Epithelial cell of umbilical artery (primary cell): ENCODE results near the gene DBNDD1. TPM values are rescaled to one million over a fixed set of nuclear protein-coding genes. Genes with fewer than 3 reads are reported as not detected.

Experiments
- total RNA-seq: library from RNA; depleted of rRNA; stranded (reverse); fragments of >200 nt; gene quantifications from 2 replicates; pipeline ENCODE4 v1.2.3, GENCODE V29; 2014

DBNDD1 gene, protein sequence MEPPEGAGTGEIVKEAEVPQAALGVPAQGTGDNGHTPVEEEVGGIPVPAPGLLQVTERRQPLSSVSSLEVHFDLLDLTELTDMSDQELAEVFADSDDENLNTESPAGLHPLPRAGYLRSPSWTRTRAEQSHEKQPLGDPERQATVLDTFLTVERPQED
- 10.5 and 17.5 TPM in 2 replicates for total RNA-seq

GRCh38 chr16:90018652-90019542 is at the start of gene DBNDD1:
Gene DBNDD1, minus strand, starts transcription at chr16:90019456. Its CDS starts 115 bp downstream, at chr16:90019341.

Other genes with a start within 250 kb of the DBNDD1 start
- 18.5 and 28.3 TPM in 2 replicates for gene FANCA, start 202.8 kb downstream of the DBNDD1 start, total RNA-seq
- 0.32 and 0.91 TPM in 2 replicates for gene SPIRE2, start 191.0 kb downstream of the DBNDD1 start, total RNA-seq
- 146 and 191 TPM in 2 replicates for gene TCF25, start 145.9 kb downstream of the DBNDD1 start, total RNA-seq
- 1.3 and 3.3 TPM in 2 replicates for gene MC1R, start 100.6 kb downstream of the DBNDD1 start, total RNA-seq
- 96.8 and 319 TPM in 2 replicates for gene TUBB3, start 96.1 kb downstream of the DBNDD1 start, total RNA-seq
- gene DEF8, start 70.7 kb downstream of the DBNDD1 start, total RNA-seq = 98.3 and 134 TPM in 2 replicates
- gene PRDM7, start 57.9 kb upstream of the DBNDD1 start, total RNA-seq = not detected in 2 replicates